Endothelial cell of umbilical vein (primary cell): Measurements from ENCODE around the gene UPK3A. TPM values are rescaled to one million over a fixed set of nuclear protein-coding genes. Genes with fewer than 3 reads are reported as not detected.

Source experiments
- BruUV-seq: library from RNA; stranded (reverse); fragments of 400-500 nt; replicated peaks from 2 replicates; lab custom pipeline; 2021; lab: Mats Ljungman, UMichigan
- CTCF ChIA-PET: fragments of 300-600, 350-600 bp; sonication (Branson Sonifier 250); formaldehyde crosslinking; loops from one replicate; lab custom pipeline; 2021; ENCODE audit warnings: antibody characterized with exemption, inconsistent platforms; lab: Charles Lee
- POLR2A ChIA-PET: fragments of 300-600, 350-600 bp; sonication (Branson Sonifier 250); formaldehyde crosslinking; loops from one replicate; lab custom pipeline; 2021; ENCODE audit warnings: antibody characterized with exemption, inconsistent platforms; lab: Charles Lee
- DNase-seq: peaks from one replicate; pipeline ENCODE4 v3.0.0-alpha.2; 2011; ENCODE audit warnings: low read depth, low spot score
- FAIRE-seq: peaks from 2 replicates; lab custom pipeline; 2011; peaks lifted over from hg19 to GRCh38; lab: Jason Lieb, UNC
- H2AFZ ChIP-seq: 2 replicates; pipeline ENCODE4 v1.6.0; 2012; ENCODE audit warnings: low read depth, low read length, control low read depth, inconsistent platforms
- H3K27ac ChIP-seq: 2 replicates; pipeline ENCODE4 v1.5.1; 2011; ENCODE audit warnings: low read depth, mild to moderate bottlenecking, control low read depth, low read length, moderate library complexity; ENCODE audit not compliant: insufficient read depth
- H3K27me3 ChIP-seq, 2 experiments: 2 replicates each; pipeline versions ENCODE4 v1.6.0 to v1.6.1; 2011; ENCODE audit warnings: low read length in 2 of 2, mixed read lengths in 1 of 2; ENCODE audit not compliant: control insufficient read depth in 2 of 2, insufficient read depth in 2 of 2
- H3K36me3 ChIP-seq, 2 experiments: 2 replicates in 1 of 2; 3 replicates in 1 of 2; pipeline ENCODE4 v1.5.1; 2011; ENCODE audit warnings: low read length in 2 of 2, mild to moderate bottlenecking in 1 of 2, moderate library complexity in 1 of 2; ENCODE audit not compliant: control insufficient read depth in 2 of 2, insufficient read depth in 2 of 2; ENCODE audit errors: extremely low read depth in 1 of 2
- H3K4me1 ChIP-seq: 3 replicates; pipeline ENCODE4 v1.5.1; 2011; ENCODE audit warnings: mild to moderate bottlenecking, low read length; ENCODE audit not compliant: control insufficient read depth, insufficient read depth; ENCODE audit errors: extremely low read depth
- H3K4me2 ChIP-seq: 2 replicates; pipeline ENCODE4 v1.6.1; 2011; ENCODE audit warnings: low read length, control low read depth, mixed read lengths; ENCODE audit not compliant: insufficient read depth
- H3K4me3 ChIP-seq, 3 experiments: fragments of 200-600 bp in 1 of 3; sonication (generic), shearing (Covaris generic) in 1 of 3; replicated peaks in 1 of 3; 2 replicates each; pipeline ENCODE4 v1.5.1; 2011 to 2016; ENCODE audit warnings: control low read depth in 3 of 3, low read length in 3 of 3, mild to moderate bottlenecking in 2 of 3, inconsistent platforms in 1 of 3, low read depth in 1 of 3, moderate library complexity in 1 of 3; ENCODE audit not compliant: insufficient read depth in 1 of 3
- H3K79me2 ChIP-seq: 2 replicates; pipeline ENCODE4 v1.6.0; 2012; ENCODE audit warnings: low read length, inconsistent platforms; ENCODE audit not compliant: control insufficient read depth, insufficient read depth
- H3K9ac ChIP-seq: replicated peaks from 2 replicates; pipeline ENCODE3; 2011; ENCODE audit warnings: low read length, control low read depth; ENCODE audit not compliant: insufficient read depth; ENCODE audit errors: extremely low read depth
- H3K9me1 ChIP-seq: replicated peaks from 3 replicates; pipeline ENCODE4 v1.6.0; 2011; ENCODE audit warnings: mild to moderate bottlenecking, low read length; ENCODE audit not compliant: control insufficient read depth, insufficient read depth; ENCODE audit errors: extremely low read depth
- H3K9me3 ChIP-seq: replicated peaks from 2 replicates; pipeline ENCODE4 v1.5.1; 2012; ENCODE audit warnings: low read length, inconsistent platforms; ENCODE audit not compliant: control insufficient read depth, insufficient read depth
- H4K20me1 ChIP-seq: replicated peaks from 2 replicates; pipeline ENCODE3; 2011; ENCODE audit warnings: mild to moderate bottlenecking, low read length; ENCODE audit not compliant: control insufficient read depth, insufficient read depth; ENCODE audit errors: extremely low read depth
- CTCF ChIP-seq, 2 donors: IDR thresholded peaks; 1 replicate in 1 of 2; 2 replicates in 1 of 2; pipeline ENCODE4 v1.5.1; 2011; ENCODE audit warnings: low read length in 2 of 2, mild to moderate bottlenecking in 2 of 2, moderate library complexity in 2 of 2, control low read depth in 1 of 2, inconsistent platforms in 1 of 2, low read depth in 1 of 2; ENCODE audit not compliant: insufficient read depth in 1 of 2; ENCODE audit errors: extremely low read depth in 1 of 2
- EZH2 ChIP-seq: IDR thresholded peaks from 2 replicates; pipeline ENCODE4 v1.6.1; 2012; ENCODE audit warnings: borderline replicate concordance, low read depth, mild to moderate bottlenecking, moderate library complexity, low read length, inconsistent platforms; ENCODE audit not compliant: severe bottlenecking
- FOS ChIP-seq: IDR thresholded peaks from 2 replicates; pipeline ENCODE4 v1.6.1; 2011; ENCODE audit warnings: mild to moderate bottlenecking, low read length, moderate library complexity, borderline replicate concordance; ENCODE audit not compliant: insufficient read depth
- GATA2 ChIP-seq: IDR thresholded peaks from 2 replicates; pipeline ENCODE4 v1.7.0; 2011; ENCODE audit warnings: low read depth, mild to moderate bottlenecking, moderate library complexity, mixed read lengths, low read length; ENCODE audit not compliant: insufficient read length, insufficient read depth
- JUN ChIP-seq: IDR thresholded peaks from 2 replicates; pipeline ENCODE4 v1.6.1; 2011; ENCODE audit warnings: borderline replicate concordance, low read depth; ENCODE audit not compliant: insufficient read length, insufficient read depth
- MAX ChIP-seq: IDR thresholded peaks from 2 replicates; pipeline ENCODE4 v1.6.1; 2011; ENCODE audit not compliant: insufficient read depth, insufficient read length
- MYC ChIP-seq: IDR thresholded peaks from one replicate; pipeline ENCODE4 v1.6.1; 2011; ENCODE audit warnings: mild to moderate bottlenecking, low read depth, low read length
- POLR2A ChIP-seq: IDR thresholded peaks from 2 replicates; pipeline ENCODE4 v1.6.1; 2012; ENCODE audit warnings: low read depth, mild to moderate bottlenecking, control low read depth, low read length
- POLR2AphosphoS5 ChIP-seq: IDR thresholded peaks from 2 replicates; pipeline ENCODE4 v1.6.1; 2012; ENCODE audit warnings: low read depth, mild to moderate bottlenecking, control low read depth, low read length, moderate library complexity; ENCODE audit not compliant: insufficient read depth
- dilution Hi-C: fragments of 300-500 bp; cut with MboI; formaldehyde crosslinking; loops from one replicate; pipeline ENCODE4 v1.15.0; 2019; ENCODE audit warnings: low sequenced_read_pairs; ENCODE audit not compliant: extremely low pct_ligation_motif_present
- intact Hi-C: fragments of 100-400 bp; cut with micrococcal nuclease; formaldehyde crosslinking; loops from one replicate; pipeline ENCODE4 v1.10.0; 2022
- polyA plus RNA-seq, 4 experiments: library from polyadenylated mRNA; depleted of rRNA in 3 of 4; stranded (reverse) in 3 of 4; unstranded in 1 of 4; fragments of >200 nt; gene quantifications; 2 replicates each; pipeline versions ENCODE4 v1.2.1 to v1.2.3, GENCODE V29; 2011 to 2012; ENCODE audit warnings: missing spikeins in 1 of 4
- total RNA-seq: library from RNA; stranded (reverse); gene quantifications from 2 replicates; pipeline ENCODE4 v1.2.3, GENCODE V29; 2021

The UPK3A gene
- total and polyA plus RNA-seq, 2 donors (not counting 3 experiments of a cell fraction or from before 2014, with no cell fraction given) = not detected

GRCh38 chr22:45316796-45317526 is 32.2 kb downstream of the UPK3A start:
- no peak overlapping the region for H2AFZ ChIP-seq
- H3K4me1 ChIP-seq = peaks cover 33% of the 10 kb centered on the region
- CTCF ChIA-PET = interaction anchor here (0.7 to 2.6 kb wide), 14 partner anchors 9 to 121 kb away, joined by 3 to 22 read pairs (median 4); partner anchors contain the start of genes RIBC2 and SMC1B
- H4K20me1 ChIP-seq = no peaks in the 10 kb centered on the region
- no peaks in the 10 kb centered on the region for H3K9me1 ChIP-seq
- peaks cover 63% of the 10 kb centered on the region for H3K79me2 ChIP-seq
- peaks cover 0 to 2% of the 10 kb centered on the region in 2 experiments for H3K36me3 ChIP-seq
- H3K27me3 ChIP-seq = no peaks in the 10 kb centered on the region
- dilution Hi-C loops (no loop called here), intact Hi-C loops (loop anchor here (1.0 to 10.0 kb wide), 4 partner anchors 50 to 1292 kb away; partner anchors contain the start of gene PARVB)
- H3K9ac ChIP-seq = peak overlapping the region; percentile 96
- no peak for TF ChIP-seq FOS
- TF ChIP-seq CTCF (IDR thresholded peaks at IDR 0.05; ENCODE audit: extremely low read depth in 1 of 2, insufficient read depth in 1 of 2, low read depth in 1 of 2, low read length in 2 of 2) = no peak
- TF ChIP-seq JUN = no peak
- no peak for TF ChIP-seq POLR2AphosphoS5
- TF ChIP-seq MYC = no peak
- no peak for TF ChIP-seq GATA2
- no peak for TF ChIP-seq EZH2
- TF ChIP-seq POLR2A = no peak
- no peak for TF ChIP-seq MAX
- peak overlapping the region; percentile 80 for H3K4me2 ChIP-seq
- no peaks in the 10 kb centered on the region for H3K9me3 ChIP-seq
- DNase-seq (no peak), FAIRE-seq (no peak)
- BruUV-seq = no TSS peak
- H3K27ac ChIP-seq = peak overlapping the region; percentile 99
- H3K4me3 ChIP-seq = no peak overlapping the region
- POLR2A ChIA-PET = interaction anchor here (1.4 kb wide), 1 partner anchor 18 kb away, joined by 4 read pairs; no protein-coding TSS in a partner anchor
